ENCODE data around the gene UAP1L1. TPM values are rescaled to one million over a fixed set of nuclear protein-coding genes. Genes with fewer than 3 reads are reported as not detected.
A peak's percentile ranks its signal among the peaks of the same experiment; 100 is the strongest.

Gene UAP1L1
- total RNA-seq, 1 donor from 2014 or later, result 1.0 TPM

DNA sequence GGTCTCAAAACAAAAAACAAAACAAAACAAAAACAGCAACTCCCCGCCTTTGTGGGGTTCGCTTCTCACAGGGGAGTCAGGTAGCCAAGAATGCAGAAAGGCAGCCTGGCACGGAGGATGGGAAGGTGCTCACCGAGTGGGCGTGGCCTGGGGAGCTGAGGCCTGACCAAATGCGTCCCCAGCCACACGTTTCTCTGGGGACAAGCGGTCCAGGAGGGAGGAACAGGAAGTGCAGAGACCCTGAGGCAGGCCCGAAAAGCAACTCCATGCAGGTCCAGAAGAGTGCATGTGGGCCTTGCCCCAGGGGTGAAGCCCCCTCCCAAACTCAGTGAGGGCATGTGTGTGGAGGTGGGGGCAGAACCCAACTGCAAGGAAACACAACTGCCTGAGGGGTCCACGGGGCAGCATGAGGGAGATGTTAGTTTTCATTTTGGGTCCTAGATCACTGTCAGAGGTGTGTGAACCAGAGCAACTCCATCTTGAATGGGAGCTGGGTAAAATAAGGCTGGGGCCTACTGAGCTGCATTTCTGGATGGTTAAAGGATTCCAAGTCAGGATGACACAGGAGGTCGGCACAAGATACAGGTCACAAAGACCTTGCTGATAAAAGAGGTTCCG, 2.6 kb upstream of the UAP1L1 start:
- Histone ChIP-seq H3K4me1 (ENCODE audit: control insufficient read depth in 3 of 3, insufficient read depth in 3 of 3, low read length in 3 of 3) (peaks cover 14 to 24% (median 23%) of the 10 kb centered on the region in 3 donors), H3K36me3 (ENCODE audit: control insufficient read depth in 3 of 3, insufficient read depth in 3 of 3, low read length in 3 of 3) (peaks cover 4 to 5% (median 5%) of the 10 kb centered on the region in 3 donors)

DNA sequence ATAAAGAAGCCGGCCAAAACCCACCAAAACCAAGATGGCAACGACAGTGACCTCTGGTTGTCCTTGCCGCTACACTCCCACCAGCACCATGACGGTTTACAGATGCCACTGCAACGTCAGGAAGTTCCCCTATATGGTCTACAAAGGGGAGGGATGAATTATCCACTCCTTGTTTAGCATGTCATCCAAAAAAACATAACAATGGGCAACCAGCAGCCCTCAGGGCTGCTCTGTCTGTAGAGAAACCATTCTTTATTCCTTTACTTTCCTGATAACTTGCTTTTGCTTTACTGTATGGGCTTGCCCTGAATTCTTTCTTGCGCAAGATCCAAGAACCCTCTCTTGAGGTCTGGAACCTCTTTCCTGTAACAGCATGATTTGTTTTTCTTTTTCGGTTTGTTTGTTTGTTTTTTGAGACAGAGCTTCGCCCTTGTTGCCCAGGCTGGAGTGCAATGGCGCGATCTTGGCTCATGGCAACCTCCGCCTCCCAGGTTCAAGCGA, 2.0 kb upstream of the UAP1L1 start:
- no peak overlapping the region for H3K9ac ChIP-seq (ENCODE audit: low read depth in 1 of 3, low read length in 3 of 3)
- H3K4me1 ChIP-seq (ENCODE audit: control insufficient read depth in 3 of 3, insufficient read depth in 3 of 3, low read length in 3 of 3), result peaks cover 14 to 24% (median 23%) of the 10 kb centered on the region in 3 donors

More for the DNA sequence above, 2.6 kb upstream of the UAP1L1 start:
- Histone ChIP-seq H3K9ac (ENCODE audit: low read depth in 1 of 3, low read length in 3 of 3) (no peak overlapping the region), H3K4me3 (ENCODE audit: low read length in 3 of 3) (no peak overlapping the region), H3K9me3 (ENCODE audit: control insufficient read depth in 3 of 3, low read length in 3 of 3) (no peaks in the 10 kb centered on the region), H3K27me3 (ENCODE audit: control insufficient read depth in 3 of 3, insufficient read depth in 3 of 3, low read length in 3 of 3) (peaks cover 0 to 12% (median 3%) of the 10 kb centered on the region in 3 donors), H3K27ac (ENCODE audit: low read depth, low read length) (no peak overlapping the region)

DNA sequence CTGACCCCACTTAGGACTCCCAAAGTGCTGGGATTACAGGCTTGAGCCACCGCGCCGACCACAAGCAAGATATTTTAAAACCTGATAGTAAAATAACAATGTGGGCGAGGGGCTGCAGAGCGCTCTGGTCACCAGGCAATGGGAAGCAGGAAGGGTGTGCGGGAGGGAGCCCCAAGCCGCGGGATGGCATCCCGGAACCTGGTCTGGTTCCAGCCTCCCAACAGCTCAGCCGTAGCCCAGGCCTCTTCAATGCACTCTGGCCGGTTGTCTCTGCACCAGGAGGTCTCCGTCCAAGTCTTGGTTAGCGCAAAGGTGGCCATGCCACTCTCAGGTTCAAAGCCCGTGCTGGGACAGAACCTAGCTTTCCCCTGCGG, 694 bp upstream of the UAP1L1 start:
- Histone ChIP-seq H3K9ac (ENCODE audit: low read depth in 1 of 3, low read length in 3 of 3) (peak overlapping the region in 1 of 3 donors; percentile 54), H3K9me3 (ENCODE audit: control insufficient read depth in 3 of 3, low read length in 3 of 3) (no peaks in the 10 kb centered on the region), H3K36me3 (ENCODE audit: control insufficient read depth in 3 of 3, insufficient read depth in 3 of 3, low read length in 3 of 3) (peaks cover 7 to 11% (median 7%) of the 10 kb centered on the region in 3 donors), H3K27ac (ENCODE audit: low read depth, low read length) (peak overlapping the region; percentile 36), H3K4me1 (ENCODE audit: control insufficient read depth in 3 of 3, insufficient read depth in 3 of 3, low read length in 3 of 3) (peaks cover 6 to 15% (median 13%) of the 10 kb centered on the region in 3 donors), H3K4me3 (ENCODE audit: low read length in 3 of 3) (peak overlapping the region; percentile 7 to 49 (median 46)), H3K27me3 (ENCODE audit: control insufficient read depth in 3 of 3, insufficient read depth in 3 of 3, low read length in 3 of 3) (peaks cover 0 to 13% (median 3%) of the 10 kb centered on the region in 3 donors)

More for the DNA sequence above, 2.0 kb upstream of the UAP1L1 start:
- Histone ChIP-seq H3K27ac (ENCODE audit: low read depth, low read length) (no peak overlapping the region), H3K27me3 (ENCODE audit: control insufficient read depth in 3 of 3, insufficient read depth in 3 of 3, low read length in 3 of 3) (peaks cover 0 to 13% (median 3%) of the 10 kb centered on the region in 3 donors), H3K36me3 (ENCODE audit: control insufficient read depth in 3 of 3, insufficient read depth in 3 of 3, low read length in 3 of 3) (peaks cover 4 to 5% (median 5%) of the 10 kb centered on the region in 3 donors), H3K4me3 (ENCODE audit: low read length in 3 of 3) (no peak overlapping the region), H3K9me3 (ENCODE audit: control insufficient read depth in 3 of 3, low read length in 3 of 3) (no peaks in the 10 kb centered on the region)

DNA sequence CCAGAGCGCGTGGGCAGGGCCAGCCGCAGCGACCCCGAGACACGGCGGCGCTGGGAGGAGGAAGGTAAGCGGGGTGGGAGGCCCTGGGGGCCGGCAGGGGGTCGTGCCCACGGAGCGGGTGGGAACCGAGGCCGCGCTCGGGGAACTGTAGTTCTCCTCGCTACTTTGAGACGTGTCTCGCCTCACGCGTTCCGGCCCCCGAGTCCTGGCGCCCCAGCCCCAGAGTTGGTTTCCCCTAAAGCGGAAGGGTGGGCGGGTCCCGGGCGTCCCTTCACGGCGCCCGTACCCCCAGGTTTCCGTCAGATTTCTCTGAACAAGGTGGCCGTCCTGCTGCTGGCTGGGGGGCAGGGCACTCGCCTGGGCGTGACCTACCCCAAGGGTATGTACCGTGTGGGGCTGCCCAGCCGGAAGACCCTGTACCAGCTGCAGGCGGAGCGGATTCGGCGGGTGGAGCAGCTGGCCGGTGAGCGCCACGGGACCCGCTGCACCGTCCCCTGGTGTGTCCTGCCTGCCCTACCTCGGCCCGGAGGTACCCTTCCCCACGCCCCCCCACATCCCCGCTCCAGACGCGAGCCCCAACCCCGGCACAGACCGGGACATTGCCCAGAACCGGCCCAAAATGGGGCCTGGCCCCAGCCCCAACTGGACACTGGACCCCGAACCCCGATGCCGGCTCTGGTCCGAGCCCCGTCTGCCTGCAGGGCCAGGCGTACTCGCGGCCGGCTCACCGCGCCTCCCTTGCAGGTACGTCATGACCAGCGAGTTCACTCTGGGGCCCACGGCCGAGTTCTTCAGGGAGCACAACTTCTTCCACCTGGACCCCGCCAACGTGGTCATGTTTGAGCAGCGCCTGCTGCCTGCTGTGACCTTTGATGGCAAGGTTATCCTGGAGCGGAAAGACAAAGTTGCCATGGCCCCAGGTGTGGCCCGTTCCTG, 709 bp downstream of the UAP1L1 start:
- peak overlapping the region in 2 of 3 donors; percentile 32 to 78 for H3K9ac ChIP-seq (ENCODE audit: low read depth in 1 of 3, low read length in 3 of 3)
- H3K4me3 ChIP-seq (ENCODE audit: low read length in 3 of 3), result peak overlapping the region; percentile 60 to 65 (median 64)
- peaks cover 7 to 11% (median 10%) of the 10 kb centered on the region in 3 donors for H3K36me3 ChIP-seq (ENCODE audit: control insufficient read depth in 3 of 3, insufficient read depth in 3 of 3, low read length in 3 of 3)
- H3K4me1 ChIP-seq (ENCODE audit: control insufficient read depth in 3 of 3, insufficient read depth in 3 of 3, low read length in 3 of 3), result peaks cover 6 to 15% (median 13%) of the 10 kb centered on the region in 3 donors
- peaks cover 0 to 13% (median 3%) of the 10 kb centered on the region in 3 donors for H3K27me3 ChIP-seq (ENCODE audit: control insufficient read depth in 3 of 3, insufficient read depth in 3 of 3, low read length in 3 of 3)
- no peak overlapping the region for H3K27ac ChIP-seq (ENCODE audit: low read depth, low read length)
- no peaks in the 10 kb centered on the region for H3K9me3 ChIP-seq (ENCODE audit: control insufficient read depth in 3 of 3, low read length in 3 of 3)

DNA sequence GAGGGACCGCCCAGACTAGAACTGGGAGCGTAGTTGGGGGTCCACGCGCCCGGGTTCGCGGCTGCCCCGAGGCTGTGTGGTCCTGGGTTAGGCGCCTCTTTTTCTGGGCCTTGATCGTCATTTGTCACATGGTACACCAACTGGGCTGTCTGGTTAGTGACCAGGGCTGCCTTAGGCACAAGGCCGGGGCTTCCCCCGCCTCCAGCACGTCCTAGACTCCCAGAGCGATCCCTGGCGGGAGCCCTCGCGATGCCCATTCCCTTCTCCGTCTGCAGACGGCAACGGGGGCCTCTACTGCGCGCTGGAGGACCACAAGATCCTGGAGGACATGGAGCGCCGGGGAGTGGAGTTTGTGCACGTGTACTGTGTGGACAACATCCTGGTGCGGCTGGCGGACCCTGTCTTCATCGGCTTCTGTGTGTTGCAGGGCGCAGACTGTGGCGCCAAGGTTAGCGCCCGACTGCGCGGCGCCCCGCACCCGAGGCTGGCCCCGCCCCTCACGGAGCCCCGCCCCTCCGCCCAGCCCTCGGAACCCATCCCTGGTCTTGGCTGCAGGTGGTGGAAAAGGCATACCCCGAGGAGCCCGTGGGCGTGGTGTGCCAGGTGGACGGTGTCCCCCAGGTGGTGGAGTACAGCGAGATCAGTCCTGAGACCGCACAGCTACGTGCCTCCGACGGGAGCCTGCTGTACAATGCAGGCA, 1.5 kb downstream of the UAP1L1 start:
- Histone ChIP-seq H3K36me3 (ENCODE audit: control insufficient read depth in 3 of 3, insufficient read depth in 3 of 3, low read length in 3 of 3) (peaks cover 7 to 11% (median 10%) of the 10 kb centered on the region in 3 donors), H3K4me1 (ENCODE audit: control insufficient read depth in 3 of 3, insufficient read depth in 3 of 3, low read length in 3 of 3) (peaks cover 6 to 23% (median 13%) of the 10 kb centered on the region in 3 donors), H3K9ac (ENCODE audit: low read depth in 1 of 3, low read length in 3 of 3) (no peak overlapping the region), H3K4me3 (ENCODE audit: low read length in 3 of 3) (peak overlapping the region in 2 of 3 donors; percentile 64 to 65), H3K9me3 (ENCODE audit: control insufficient read depth in 3 of 3, low read length in 3 of 3) (no peaks in the 10 kb centered on the region), H3K27ac (ENCODE audit: low read depth, low read length) (no peak overlapping the region), H3K27me3 (ENCODE audit: control insufficient read depth in 3 of 3, insufficient read depth in 3 of 3, low read length in 3 of 3) (peaks cover 0 to 13% (median 3%) of the 10 kb centered on the region in 3 donors)

DNA sequence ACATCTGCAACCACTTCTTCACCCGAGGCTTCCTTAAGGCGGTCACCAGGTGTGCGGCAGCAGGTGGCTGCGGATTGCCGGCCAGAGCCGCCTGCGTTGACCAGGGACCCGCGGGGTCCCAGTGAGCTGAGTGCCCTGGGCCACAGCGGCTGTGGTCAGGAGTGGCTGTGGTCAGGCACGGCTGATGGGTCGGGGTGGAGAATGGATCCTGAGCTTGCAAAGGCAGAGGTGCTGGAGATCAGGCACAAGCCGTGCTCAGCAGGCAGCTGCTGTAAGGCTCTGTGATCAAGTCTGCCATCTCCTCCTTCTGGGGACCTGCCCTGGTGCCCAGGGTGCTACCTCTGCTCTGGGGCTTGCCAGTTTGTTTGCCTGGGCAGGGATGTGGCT, 2.1 kb downstream of the UAP1L1 start:
- H3K27me3 ChIP-seq (ENCODE audit: control insufficient read depth in 3 of 3, insufficient read depth in 3 of 3, low read length in 3 of 3), result peaks cover 0 to 13% (median 3%) of the 10 kb centered on the region in 3 donors

DNA sequence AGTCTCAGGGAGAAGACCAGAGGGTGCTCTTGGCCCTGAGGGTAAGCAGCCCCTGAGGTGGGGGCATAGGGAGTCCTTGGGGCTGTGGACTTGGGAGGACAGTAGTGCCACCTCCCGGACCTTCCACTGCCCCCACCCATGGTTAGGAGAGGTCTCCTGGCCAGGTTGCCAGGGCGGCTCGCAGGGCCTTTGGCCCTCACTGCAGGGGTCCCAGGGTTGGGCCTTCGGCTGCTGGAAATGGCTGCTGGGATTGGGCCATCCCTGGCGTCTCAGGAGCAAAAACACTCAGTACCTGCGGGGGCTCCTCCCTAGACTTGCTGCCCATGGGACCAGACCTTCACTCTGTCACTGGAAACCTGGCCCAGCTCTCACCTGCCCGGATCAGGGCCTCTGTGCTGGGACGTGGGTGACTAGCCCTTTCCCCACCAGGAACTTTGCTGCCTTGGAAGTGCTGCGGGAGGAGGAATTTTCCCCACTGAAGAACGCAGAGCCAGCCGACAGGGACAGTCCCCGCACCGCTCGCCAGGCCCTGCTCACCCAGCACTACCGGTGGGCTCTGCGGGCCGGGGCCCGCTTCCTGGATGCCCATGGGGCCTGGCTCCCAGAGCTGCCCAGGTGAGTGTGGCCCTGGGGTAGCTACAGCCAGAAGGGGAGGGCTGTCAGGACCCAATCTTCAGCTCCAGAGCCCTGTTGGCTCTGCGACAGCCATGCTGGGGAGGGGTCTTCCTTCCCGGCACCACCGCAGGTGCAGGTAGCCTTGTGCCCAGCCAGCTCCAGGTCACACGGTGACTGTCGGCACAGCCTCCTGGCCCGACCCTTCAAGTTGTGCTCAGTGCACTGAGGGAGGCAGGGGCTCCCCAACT, 3.2 kb downstream of the UAP1L1 start:
- Histone ChIP-seq H3K36me3 (ENCODE audit: control insufficient read depth in 3 of 3, insufficient read depth in 3 of 3, low read length in 3 of 3) (peaks cover 7 to 11% (median 10%) of the 10 kb centered on the region in 3 donors), H3K4me1 (ENCODE audit: control insufficient read depth in 3 of 3, insufficient read depth in 3 of 3, low read length in 3 of 3) (peaks cover 7 to 23% (median 14%) of the 10 kb centered on the region in 3 donors), H3K27ac (ENCODE audit: low read depth, low read length) (no peak overlapping the region), H3K9me3 (ENCODE audit: control insufficient read depth in 3 of 3, low read length in 3 of 3) (no peaks in the 10 kb centered on the region), H3K27me3 (ENCODE audit: control insufficient read depth in 3 of 3, insufficient read depth in 3 of 3, low read length in 3 of 3) (peaks cover 0 to 13% (median 3%) of the 10 kb centered on the region in 3 donors), H3K4me3 (ENCODE audit: low read length in 3 of 3) (no peak overlapping the region), H3K9ac (ENCODE audit: low read depth in 1 of 3, low read length in 3 of 3) (no peak overlapping the region)

More for the DNA sequence above, 2.1 kb downstream of the UAP1L1 start:
- Histone ChIP-seq H3K4me1 (ENCODE audit: control insufficient read depth in 3 of 3, insufficient read depth in 3 of 3, low read length in 3 of 3) (peaks cover 6 to 23% (median 13%) of the 10 kb centered on the region in 3 donors), H3K9ac (ENCODE audit: low read depth in 1 of 3, low read length in 3 of 3) (no peak overlapping the region), H3K9me3 (ENCODE audit: control insufficient read depth in 3 of 3, low read length in 3 of 3) (no peaks in the 10 kb centered on the region), H3K27ac (ENCODE audit: low read depth, low read length) (no peak overlapping the region), H3K4me3 (ENCODE audit: low read length in 3 of 3) (no peak overlapping the region), H3K36me3 (ENCODE audit: control insufficient read depth in 3 of 3, insufficient read depth in 3 of 3, low read length in 3 of 3) (peaks cover 7 to 11% (median 10%) of the 10 kb centered on the region in 3 donors)

DNA sequence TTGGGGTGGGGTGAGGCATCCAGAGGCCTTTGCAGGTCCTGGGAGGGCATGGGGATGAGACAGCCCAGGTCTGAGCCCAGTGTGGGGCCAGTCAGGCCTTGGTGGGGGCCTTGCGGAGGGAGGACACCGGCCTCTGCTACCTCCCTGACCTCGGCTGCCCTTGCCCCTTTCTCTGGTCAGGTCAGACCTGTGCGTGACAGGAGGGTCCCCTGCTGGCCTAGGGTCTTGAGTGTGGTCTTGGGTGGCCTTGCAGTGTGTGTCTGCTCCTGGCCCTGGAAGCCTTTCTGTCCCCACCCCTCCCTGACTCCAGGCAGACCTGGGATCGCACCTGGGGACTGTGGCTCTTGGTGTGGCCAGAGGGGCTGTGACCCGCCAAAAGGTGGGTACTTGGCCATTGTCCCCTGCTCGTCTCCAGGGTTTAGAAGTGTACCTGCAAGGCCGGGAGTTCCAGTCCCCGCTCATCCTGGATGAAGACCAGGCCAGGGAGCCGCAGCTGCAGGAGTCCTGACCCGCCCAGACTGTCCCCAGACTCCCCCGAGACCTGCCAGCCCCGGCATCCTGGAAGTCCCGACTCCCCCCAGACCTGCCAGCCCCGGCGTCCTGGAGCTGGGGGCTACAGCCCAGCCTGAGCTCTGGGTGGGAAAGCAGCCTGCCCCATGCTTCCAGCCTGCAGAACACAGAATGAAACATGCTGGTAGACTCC, 5.1 kb downstream of the UAP1L1 start:
- H3K4me1 ChIP-seq (ENCODE audit: control insufficient read depth in 3 of 3, insufficient read depth in 3 of 3, low read length in 3 of 3), result peaks cover 11 to 30% (median 18%) of the 10 kb centered on the region in 3 donors
- H3K9me3 ChIP-seq (ENCODE audit: control insufficient read depth in 3 of 3, low read length in 3 of 3), result no peaks in the 10 kb centered on the region
- peaks cover 0 to 13% (median 3%) of the 10 kb centered on the region in 3 donors for H3K27me3 ChIP-seq (ENCODE audit: control insufficient read depth in 3 of 3, insufficient read depth in 3 of 3, low read length in 3 of 3)
- H3K27ac ChIP-seq (ENCODE audit: low read depth, low read length), result no peak overlapping the region
- H3K36me3 ChIP-seq (ENCODE audit: control insufficient read depth in 3 of 3, insufficient read depth in 3 of 3, low read length in 3 of 3), result peaks cover 7 to 11% (median 10%) of the 10 kb centered on the region in 3 donors
- H3K9ac ChIP-seq (ENCODE audit: low read depth in 1 of 3, low read length in 3 of 3), result no peak overlapping the region
- no peak overlapping the region for H3K4me3 ChIP-seq (ENCODE audit: low read length in 3 of 3)
